Activated effector memory CD4-positive, alpha-beta T cell treated with anti-CD3 and anti-CD28 coated beads, Interleukin-2, amount 50 U/mL, for 16 hours (primary cell): ENCODE results near the gene ZSCAN10.

ENCODE experiments used
- DNase-seq: peaks from one replicate; pipeline ENCODE4 v3.0.0-alpha.2; 2020

ZSCAN10 gene

GRCh38 chr16:3101841-3102470 is 2.9 kb upstream of the ZSCAN10 start:
- peak; percentile 76 for DNase-seq

GRCh38 chr16:3101018-3101840 is 2.1 kb upstream of the ZSCAN10 start:
- peak; percentile 79 for DNase-seq

- peak; percentile 96 for DNase-seq
Measured at GRCh38 chr16:3099732-3100499, 822 bp upstream of the ZSCAN10 start.

- DNase-seq = no peak
Measured at GRCh38 chr16:3099395-3099731, 269 bp upstream of the ZSCAN10 start.

- DNase-seq = no peak
Measured at GRCh38 chr16:3097266-3097665, 1.8 kb downstream of the ZSCAN10 start.

- DNase-seq = no peak
Measured at GRCh38 chr16:3096362-3096761, 2.7 kb downstream of the ZSCAN10 start.

GRCh38 chr16:3095869-3096268 is 3.2 kb downstream of the ZSCAN10 start:
- DNase-seq = peak; percentile 84

GRCh38 chr16:3094289-3095027 is 4.6 kb downstream of the ZSCAN10 start:
- peak; percentile 79 for DNase-seq

- no peak for DNase-seq
Measured at GRCh38 chr16:3092501-3092941, 6.6 kb downstream of the ZSCAN10 start.

GRCh38 chr16:3091551-3091950 is 7.5 kb downstream of the ZSCAN10 start:
- no peak for DNase-seq

- no peak for DNase-seq
Measured at GRCh38 chr16:3089717-3090592, 9.1 kb downstream of the ZSCAN10 start.

GRCh38 chr16:3088925-3089716 is 10.0 kb downstream of the ZSCAN10 start:
- no peak for DNase-seq

- no peak for DNase-seq
Measured at GRCh38 chr16:3088450-3088849, 10.6 kb downstream of the ZSCAN10 start.

- DNase-seq = no peak
Measured at GRCh38 chr16:3087243-3088235, 11.6 kb downstream of the ZSCAN10 start.

GRCh38 chr16:3086596-3087242 is 12.4 kb downstream of the ZSCAN10 start:
- no peak for DNase-seq

- DNase-seq = no peak
Measured at GRCh38 chr16:3085868-3086595, 13.1 kb downstream of the ZSCAN10 start.

- DNase-seq = no peak
Measured at GRCh38 chr16:3084969-3085670, 14.0 kb downstream of the ZSCAN10 start.

- no peak for DNase-seq
Measured at GRCh38 chr16:3084491-3084890, 14.6 kb downstream of the ZSCAN10 start.
